Transverse colon (tissue), 4 donors: Measurements from ENCODE around the gene MATN1. TPM values are rescaled to one million over a fixed set of nuclear protein-coding genes. Genes with fewer than 3 reads are reported as not detected.

Experiments used
- DNase-seq: peaks from one replicate; pipeline ENCODE4 v3.0.0-alpha.2; 2019
- H3K27ac ChIP-seq, 4 donors: fragments of 200-600 bp; sonication (generic); 2 replicates each; pipeline ENCODE4 v1.5.1; 2016 to 2018; ENCODE audit warnings: inconsistent platforms in 4 of 4
- H3K27me3 ChIP-seq: fragments of 200-600 bp; sonication (generic); 2 replicates; pipeline ENCODE4 v1.5.1; 2017; ENCODE audit warnings: inconsistent platforms
- H3K36me3 ChIP-seq, 4 donors: fragments of 200-600 bp; sonication (generic); 2 replicates each; pipeline ENCODE4 v1.5.1; 2017 to 2019; ENCODE audit warnings: inconsistent platforms in 4 of 4
- H3K4me1 ChIP-seq, 4 donors: fragments of 200-600 bp; sonication (generic); 2 replicates each; pipeline ENCODE4 v1.5.1; 2017 to 2020; ENCODE audit warnings: inconsistent platforms in 4 of 4
- H3K4me3 ChIP-seq, 4 donors: fragments of 200-600 bp; sonication (generic); 1 replicate in 1 of 4; 2 replicates in 3 of 4; pipeline versions ENCODE4 v1.5.1 to v1.6.1; 2017 to 2019; ENCODE audit warnings: inconsistent platforms in 4 of 4
- H3K9me3 ChIP-seq, 2 donors: fragments of 200-600 bp; sonication (generic); 2 replicates each; pipeline ENCODE4 v1.5.1; 2017 to 2019; ENCODE audit warnings: inconsistent platforms in 2 of 2
- CTCF ChIP-seq, 5 experiments: fragments of 200-600 bp in 3 of 5; fragments of 450-650 bp in 2 of 5; sonication (generic) in 3 of 5; IDR thresholded peaks; 1 replicate in 2 of 5; 2 replicates in 3 of 5; pipeline ENCODE4 v1.5.1; 2016 to 2017; ENCODE audit warnings: antibody characterized with exemption in 5 of 5, inconsistent platforms in 3 of 5, mild to moderate bottlenecking in 2 of 5, moderate library complexity in 1 of 5
- EP300 ChIP-seq: sonication (generic); formaldehyde crosslinking; IDR thresholded peaks from one replicate; pipeline ENCODE4 v1.6.1; 2017; ENCODE audit warnings: antibody characterized with exemption, low read depth
- POLR2A ChIP-seq: fragments of 450-650 bp; IDR thresholded peaks from one replicate; pipeline ENCODE4 v1.6.1; 2016; ENCODE audit warnings: antibody characterized with exemption, mild to moderate bottlenecking, moderate library complexity
- POLR2AphosphoS5 ChIP-seq, 3 donors: sonication (generic); formaldehyde crosslinking; IDR thresholded peaks; one replicate each; pipeline ENCODE4 v1.6.1; 2016; ENCODE audit warnings: antibody characterized with exemption in 3 of 3
- WGBS, 2 donors: methylation state at CpG; one replicate each; pipeline ENCODE4 v1.1.5; 2018; ENCODE audit warnings: low coverage in 1 of 2; 5-methylcytosine and 5-hydroxymethylcytosine counted together
- in situ Hi-C, 4 donors: fragments of 200-750 bp; cut with MboI; loops; one replicate each; pipeline versions ENCODE4 v1.15.0 to v1.15.1; 2017; ENCODE audit warnings: low sequenced_read_pairs in 3 of 4, low pct_ligation_motif_present in 1 of 4, low pct_unique_long_range_greater_than_20kb in 1 of 4
- intact Hi-C: fragments of 100-400 bp; cut with DNase I; formaldehyde crosslinking; loops from one replicate; pipeline ENCODE4 v1.15.1; 2023; ENCODE audit warnings: low total_unique reads
- total RNA-seq, 4 donors: library from RNA; depleted of rRNA; stranded (reverse); fragments of >200 nt; gene quantifications; one replicate each; pipeline ENCODE4 v1.1.0, GENCODE V29; 2016

MATN1 gene
- total RNA-seq, 4 donors from 2014 or later: not detected

GRCh38 chr1:30740251-30741238 lies 17.2 kb upstream of the MATN1 start:
- WGBS, 2 donors: 69% methylated on average over 15 of the region's 15 CpGs; no CpG with 5 or more reads in 1 of the 2 donors
- in situ Hi-C loops (no loop called here), intact Hi-C loops (no loop called here)
- no peaks in the 10 kb centered on the region for H3K36me3 ChIP-seq
- H3K9me3 ChIP-seq: no peaks in the 10 kb centered on the region
- peak overlapping the region in 1 of 4 donors; percentile 14 for H3K27ac ChIP-seq
- TF ChIP-seq POLR2A: no peak
- TF ChIP-seq EP300: no peak
- no peak for TF ChIP-seq CTCF (IDR thresholded peaks at IDR 0.05)
- no peak for TF ChIP-seq POLR2AphosphoS5 (IDR thresholded peaks at IDR 0.05)
- H3K4me3 ChIP-seq: no peak overlapping the region
- no peak for DNase-seq
- H3K4me1 ChIP-seq: peaks cover 0 to 26% (median 1%) of the 10 kb centered on the region in 4 donors
- H3K27me3 ChIP-seq: no peaks in the 10 kb centered on the region

- Histone ChIP-seq H3K4me1 (peaks cover 0 to 17% (median 0%) of the 10 kb centered on the region in 4 donors), H3K4me3 (no peak overlapping the region), H3K27me3 (no peaks in the 10 kb centered on the region), H3K9me3 (no peaks in the 10 kb centered on the region), H3K36me3 (no peaks in the 10 kb centered on the region), H3K27ac (no peak overlapping the region)
- TF ChIP-seq EP300 (no peak), POLR2AphosphoS5 (IDR thresholded peaks at IDR 0.05) (no peak), POLR2A (no peak), CTCF (IDR thresholded peaks at IDR 0.05) (no peak)
- in situ Hi-C loops: no loop called here
- no peak for DNase-seq
- intact Hi-C loops: no loop called here
- 80 to 86% methylated on average over 2 to 8 of the region's 8 CpGs for WGBS, 2 donors
Observed at GRCh38 chr1:30739601-30740000, 16.2 kb upstream of the MATN1 start.

- H3K27me3 ChIP-seq: no peaks in the 10 kb centered on the region
- WGBS, 2 donors: 82 to 90% methylated on average over 4 to 10 of the region's 10 CpGs
- H3K4me3 ChIP-seq: no peak overlapping the region
- no peak overlapping the region for H3K27ac ChIP-seq
- H3K36me3 ChIP-seq: no peaks in the 10 kb centered on the region
- TF ChIP-seq POLR2A: no peak
- TF ChIP-seq EP300: no peak
- TF ChIP-seq POLR2AphosphoS5 (IDR thresholded peaks at IDR 0.05): no peak
- no peak for TF ChIP-seq CTCF (IDR thresholded peaks at IDR 0.05)
- no peak for DNase-seq
- intact Hi-C loops (no loop called here), in situ Hi-C loops (no loop called here)
- H3K4me1 ChIP-seq: peaks cover 0 to 12% (median 0%) of the 10 kb centered on the region in 4 donors
- no peaks in the 10 kb centered on the region for H3K9me3 ChIP-seq
Observed at GRCh38 chr1:30738715-30739559, 15.6 kb upstream of the MATN1 start.
